ENCODE results near the gene KRTAP9-1. TPM values are rescaled to one million over a fixed set of nuclear protein-coding genes. Genes with fewer than 3 reads are reported as not detected.

The KRTAP9-1 gene
- total RNA-seq, 1 experiment from 2014 or later: not detected

GRCh38 chr17:41149652-41149985 lies 40.1 kb upstream of the KRTAP9-1 start, which contains the start of gene KRTAP4-5:
TSS of gene KRTAP4-5 (minus strand) at chr17:41149825. CDS start at chr17:41149767, 58 bp downstream.
- DNase-seq: no peak
- Histone ChIP-seq H3K36me3 (ENCODE audit: low read depth) (no peaks in the 10 kb centered on the region), H3K4me2 (no peak within 1 kb of the TSS), H3K9me2 (ENCODE audit: insufficient read depth) (no peaks in the 10 kb centered on the region), H3F3A (ENCODE audit: insufficient read depth, low read depth) (no peaks in the 10 kb centered on the region), H3K4me3 (no peak within 1 kb of the TSS), H4K20me1 (ENCODE audit: insufficient read depth) (no peaks in the 10 kb centered on the region), H3K27me3 (ENCODE audit: insufficient read depth, low read depth) (no peaks in the 10 kb centered on the region), H2AFZ (no peak within 1 kb of the TSS), H3K79me2 (ENCODE audit: low read depth) (no peaks in the 10 kb centered on the region), H3K27ac (no peak within 1 kb of the TSS), H3K9me3 (ENCODE audit: insufficient read depth, low read depth) (peaks cover 3% of the 10 kb centered on the region; the same call in 1 of the 2 replicates), H3K4me1 (replicated peaks; ENCODE audit: insufficient read depth) (no peaks in the 10 kb centered on the region)
- ChIA-PET CTCF (no interaction called here), POLR2A (ENCODE audit: unreplicated experiment) (no interaction called here)
- BruUV-seq (replicated peaks): no TSS peak
- no peak for TF ChIP-seq EZH2 (IDR thresholded peaks at IDR 0.05; ENCODE audit: low read depth)
- TF ChIP-seq, protein P1, sequence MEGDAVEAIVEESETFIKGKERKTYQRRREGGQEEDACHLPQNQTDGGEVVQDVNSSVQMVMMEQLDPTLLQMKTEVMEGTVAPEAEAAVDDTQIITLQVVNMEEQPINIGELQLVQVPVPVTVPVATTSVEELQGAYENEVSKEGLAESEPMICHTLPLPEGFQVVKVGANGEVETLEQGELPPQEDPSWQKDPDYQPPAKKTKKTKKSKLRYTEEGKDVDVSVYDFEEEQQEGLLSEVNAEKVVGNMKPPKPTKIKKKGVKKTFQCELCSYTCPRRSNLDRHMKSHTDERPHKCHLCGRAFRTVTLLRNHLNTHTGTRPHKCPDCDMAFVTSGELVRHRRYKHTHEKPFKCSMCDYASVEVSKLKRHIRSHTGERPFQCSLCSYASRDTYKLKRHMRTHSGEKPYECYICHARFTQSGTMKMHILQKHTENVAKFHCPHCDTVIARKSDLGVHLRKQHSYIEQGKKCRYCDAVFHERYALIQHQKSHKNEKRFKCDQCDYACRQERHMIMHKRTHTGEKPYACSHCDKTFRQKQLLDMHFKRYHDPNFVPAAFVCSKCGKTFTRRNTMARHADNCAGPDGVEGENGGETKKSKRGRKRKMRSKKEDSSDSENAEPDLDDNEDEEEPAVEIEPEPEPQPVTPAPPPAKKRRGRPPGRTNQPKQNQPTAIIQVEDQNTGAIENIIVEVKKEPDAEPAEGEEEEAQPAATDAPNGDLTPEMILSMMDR (conservative IDR thresholded peaks at IDR 0.05): no peak
- intact Hi-C loops (cut with micrococcal nuclease; ENCODE audit: unreplicated experiment): no loop called here

GRCh38 chr17:41150026-41150425 lies 39.7 kb upstream of the KRTAP9-1 start:
- Histone ChIP-seq H3K36me3 (ENCODE audit: low read depth) (no peaks in the 10 kb centered on the region), H3K4me3 (no peak overlapping the region), H3F3A (ENCODE audit: insufficient read depth, low read depth) (no peaks in the 10 kb centered on the region), H2AFZ (no peak overlapping the region), H3K27ac (no peak overlapping the region), H3K4me2 (no peak overlapping the region), H4K20me1 (ENCODE audit: insufficient read depth) (no peaks in the 10 kb centered on the region), H3K79me2 (ENCODE audit: low read depth) (no peaks in the 10 kb centered on the region), H3K4me1 (replicated peaks; ENCODE audit: insufficient read depth) (no peaks in the 10 kb centered on the region), H3K9me2 (ENCODE audit: insufficient read depth) (no peaks in the 10 kb centered on the region), H3K27me3 (ENCODE audit: insufficient read depth, low read depth) (no peaks in the 10 kb centered on the region), H3K9me3 (ENCODE audit: insufficient read depth, low read depth) (peaks cover 3% of the 10 kb centered on the region; the same call in 1 of the 2 replicates)
- DNase-seq: no peak
- CTCF ChIA-PET: no interaction called here
- intact Hi-C loops (cut with micrococcal nuclease; ENCODE audit: unreplicated experiment): no loop called here
- TF ChIP-seq, protein P1 (conservative IDR thresholded peaks at IDR 0.05): no peak
- TF ChIP-seq EZH2 (IDR thresholded peaks at IDR 0.05; ENCODE audit: low read depth): no peak
- no TSS peak for BruUV-seq (replicated peaks)
- POLR2A ChIA-PET (ENCODE audit: unreplicated experiment): no interaction called here

DNA sequence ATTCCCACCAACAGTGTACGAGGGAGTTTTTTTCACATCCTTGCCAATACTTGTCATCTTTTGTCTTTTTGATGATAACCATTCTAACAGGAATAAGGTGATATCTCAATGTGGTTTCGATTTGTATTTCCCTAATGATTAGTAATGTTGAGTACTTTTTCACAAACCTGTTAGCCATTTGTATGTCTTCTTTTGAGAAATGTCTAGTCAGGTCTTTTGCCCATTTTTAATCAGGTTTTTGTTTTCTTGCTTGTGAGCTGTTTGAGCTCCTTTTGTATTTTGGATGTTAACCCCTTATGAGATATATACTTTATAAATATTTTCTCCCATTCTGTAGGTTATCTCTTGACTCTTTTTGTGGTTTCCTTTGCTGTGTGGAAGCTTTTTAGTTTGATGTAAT lies 38.2 kb upstream of the KRTAP9-1 start:
- no TSS peak for BruUV-seq (replicated peaks)
- Histone ChIP-seq H3K4me1 (replicated peaks; ENCODE audit: insufficient read depth) (no peaks in the 10 kb centered on the region), H3K36me3 (ENCODE audit: low read depth) (no peaks in the 10 kb centered on the region), H4K20me1 (ENCODE audit: insufficient read depth) (no peaks in the 10 kb centered on the region), H3K79me2 (ENCODE audit: low read depth) (no peaks in the 10 kb centered on the region), H3F3A (ENCODE audit: insufficient read depth, low read depth) (no peaks in the 10 kb centered on the region), H3K9me3 (ENCODE audit: insufficient read depth, low read depth) (peaks cover 3% of the 10 kb centered on the region; the same call in 1 of the 2 replicates), H3K27ac (no peak overlapping the region), H2AFZ (no peak overlapping the region), H3K4me2 (no peak overlapping the region), H3K4me3 (no peak overlapping the region), H3K9me2 (ENCODE audit: insufficient read depth) (no peaks in the 10 kb centered on the region), H3K27me3 (ENCODE audit: insufficient read depth, low read depth) (no peaks in the 10 kb centered on the region)
- POLR2A ChIA-PET (ENCODE audit: unreplicated experiment): no interaction called here
- CTCF ChIA-PET: no interaction called here
- intact Hi-C loops (cut with micrococcal nuclease; ENCODE audit: unreplicated experiment): no loop called here
- TF ChIP-seq, protein P1 (conservative IDR thresholded peaks at IDR 0.05): no peak
- no peak for TF ChIP-seq EZH2 (IDR thresholded peaks at IDR 0.05; ENCODE audit: low read depth)
- no peak for DNase-seq
